ENCODE measurements around the gene MEMO1.

- no peak for TF ChIP-seq POLR2A (IDR thresholded peaks at IDR 0.05; ENCODE audit: low read depth, low read length)
- TF ChIP-seq TAF1 (IDR thresholded peaks at IDR 0.05; ENCODE audit: low read depth, low read length): no peak
- TF ChIP-seq POLR2AphosphoS5 (IDR thresholded peaks at IDR 0.05; ENCODE audit: low read depth, low read length): no peak
- no peak for TF ChIP-seq PAX5 (IDR thresholded peaks at IDR 0.05; ENCODE audit: insufficient read depth, low read length, severe bottlenecking)
- no peak for TF ChIP-seq POU2F2 (IDR thresholded peaks at IDR 0.05; ENCODE audit: low read depth, low read length)
Measured at GRCh38 chr2:31972059-31972458, 38.7 kb downstream of the MEMO1 start.
